Activated naive CD4-positive, alpha-beta T cell treated with Interleukin-2 at 50 U/mL for 16 hours (primary cell): ENCODE results near the gene TMTC2.
"Not testable (repeated sequence)": the region's sequence is repeated elsewhere in the genome, so short reads cannot be mapped to it uniquely, and the experiment has no call there.

Experiments
- DNase-seq: peaks from one replicate; pipeline ENCODE4 v3.0.0-alpha.2; 2020

Gene TMTC2

GRCh38 chr12:82793751-82794281 is 107.1 kb downstream of the TMTC2 start:
- no peak for DNase-seq

GRCh38 chr12:82797480-82797879 is 110.8 kb downstream of the TMTC2 start:
- no peak for DNase-seq

- DNase-seq, result no peak
Measured at GRCh38 chr12:82800185-82800584, 113.5 kb downstream of the TMTC2 start.

- DNase-seq, result no peak
Measured at GRCh38 chr12:82801951-82802610, 115.4 kb downstream of the TMTC2 start.

- DNase-seq, result no peak
Measured at GRCh38 chr12:82803201-82803600, 116.5 kb downstream of the TMTC2 start.

- DNase-seq, result no peak
Measured at GRCh38 chr12:82804601-82805000, 117.9 kb downstream of the TMTC2 start.

GRCh38 chr12:82805004-82805403 is 118.3 kb downstream of the TMTC2 start:
- not testable (repeated sequence) for DNase-seq

GRCh38 chr12:82805812-82806497 is 119.2 kb downstream of the TMTC2 start:
- DNase-seq, result no peak

- DNase-seq, result no peak
Measured at GRCh38 chr12:82807132-82807737, 120.5 kb downstream of the TMTC2 start.

- DNase-seq, result no peak
Measured at GRCh38 chr12:82810568-82810967, 123.9 kb downstream of the TMTC2 start.

- DNase-seq, result no peak
Measured at GRCh38 chr12:82817368-82817767, 130.7 kb downstream of the TMTC2 start.

- no peak for DNase-seq
Measured at GRCh38 chr12:82818271-82819035, 131.7 kb downstream of the TMTC2 start.

- no peak for DNase-seq
Measured at GRCh38 chr12:82826505-82826904, 139.8 kb downstream of the TMTC2 start.

- DNase-seq, result no peak
Measured at GRCh38 chr12:82832096-82832495, 145.4 kb downstream of the TMTC2 start.

- no peak for DNase-seq
Measured at GRCh38 chr12:82832981-82833380, 146.3 kb downstream of the TMTC2 start.

GRCh38 chr12:82833481-82833880 is 146.8 kb downstream of the TMTC2 start:
- no peak for DNase-seq

GRCh38 chr12:82835217-82835616 is 148.5 kb downstream of the TMTC2 start:
- DNase-seq, result no peak

- DNase-seq, result no peak
Measured at GRCh38 chr12:82838131-82838551, 151.4 kb downstream of the TMTC2 start.

- DNase-seq, result no peak
Measured at GRCh38 chr12:82838827-82839226, 152.1 kb downstream of the TMTC2 start.

- no peak for DNase-seq
Measured at GRCh38 chr12:82839796-82840195, 153.1 kb downstream of the TMTC2 start.

GRCh38 chr12:82841487-82841904 is 154.8 kb downstream of the TMTC2 start:
- no peak for DNase-seq

GRCh38 chr12:82842480-82842879 is 155.8 kb downstream of the TMTC2 start:
- no peak for DNase-seq

- not testable (repeated sequence) for DNase-seq
Measured at GRCh38 chr12:82845076-82845475, 158.4 kb downstream of the TMTC2 start.
